Stomach (tissue), 9 donors: Measurements from ENCODE around the gene LOXHD1. TPM values are rescaled to one million over a fixed set of nuclear protein-coding genes. Genes with fewer than 3 reads are reported as not detected.

Experiments used
- DNase-seq, 2 donors: peaks; one replicate each; pipeline versions ENCODE4 v3.0.0 to v3.0.0-alpha.2; 2013 to 2019
- H3K27ac ChIP-seq, 5 donors: fragments of 200-600 bp in 4 of 5; sonication (generic) in 4 of 5; one replicate each; pipeline ENCODE4 v1.5.1; 2013 to 2019; ENCODE audit warnings: mild to moderate bottlenecking in 1 of 5, moderate library complexity in 1 of 5
- H3K27me3 ChIP-seq, 3 donors: fragments of 200-600 bp; sonication (generic); one replicate each; pipeline ENCODE4 v1.5.1; 2017 to 2019; ENCODE audit warnings: mixed run types in 1 of 3
- H3K36me3 ChIP-seq, 4 donors: fragments of 200-600 bp; sonication (generic); 1 replicate in 3 of 4; 2 replicates in 1 of 4; pipeline ENCODE4 v1.5.1; 2016 to 2019
- H3K4me1 ChIP-seq, 4 donors: fragments of 200-600 bp; sonication (generic); one replicate each; pipeline ENCODE4 v1.5.1; 2016 to 2019
- H3K4me3 ChIP-seq, 4 donors: fragments of 200-600 bp; sonication (generic) in 3 of 4; one replicate each; pipeline ENCODE4 v1.5.1; 2016 to 2019; ENCODE audit warnings: mild to moderate bottlenecking in 1 of 4
- H3K9me3 ChIP-seq, 4 donors: fragments of 200-600 bp; sonication (generic); one replicate each; pipeline ENCODE4 v1.5.1; 2016 to 2019
- CTCF ChIP-seq, 7 experiments: fragments of 450-650 bp in 4 of 7; fragments of 200-600 bp in 3 of 7; sonication (generic) in 3 of 7; IDR thresholded peaks; one replicate each; pipeline ENCODE4 v1.5.1; 2016 to 2019; ENCODE audit warnings: antibody characterized with exemption in 7 of 7, control low read depth in 2 of 7, mild to moderate bottlenecking in 1 of 7
- EP300 ChIP-seq: sonication (generic); formaldehyde crosslinking; IDR thresholded peaks from one replicate; pipeline ENCODE4 v1.6.1; 2017; ENCODE audit warnings: antibody characterized with exemption
- POLR2A ChIP-seq, 4 donors: fragments of 450-650 bp; IDR thresholded peaks; one replicate each; pipeline ENCODE4 v1.6.1; 2016; ENCODE audit warnings: antibody characterized with exemption in 4 of 4, control low read depth in 2 of 4, mild to moderate bottlenecking in 1 of 4, moderate library complexity in 1 of 4
- POLR2AphosphoS5 ChIP-seq, 3 donors: sonication (generic); formaldehyde crosslinking; IDR thresholded peaks; one replicate each; pipeline ENCODE4 v1.6.1; 2016; ENCODE audit warnings: antibody characterized with exemption in 3 of 3
- WGBS, 5 donors: extraction: QIAGEN DNeasy Blood & Tissue Kit in 3 of 5; methylation state at CpG; one replicate each; pipeline versions ENCODE4 v1.1.5 to v1.1.7; 2013 to 2018; 5-methylcytosine and 5-hydroxymethylcytosine counted together
- intact Hi-C: fragments of 100-400 bp; cut with DNase I; formaldehyde crosslinking; loops from one replicate; pipeline ENCODE4 v1.15.1; 2023; ENCODE audit warnings: low total_unique reads
- polyA plus RNA-seq, 3 donors: library from polyadenylated mRNA; stranded (reverse); fragments of 200-250 nt; gene quantifications; one replicate each; pipeline ENCODE4 v1.2.3, GENCODE V29; 2013
- total RNA-seq, 5 donors: library from RNA; depleted of rRNA; stranded (reverse); fragments of >200 nt; gene quantifications; one replicate each; pipeline versions ENCODE4 v1.1.0 to v1.2.3, GENCODE V29; 2014 to 2016
- donor health status: healthy with polysubstance abuse.
- donor health status: Bipolar disorder and iron deficiency.
- donor health status: healthy.

Gene LOXHD1
- total and polyA plus RNA-seq, 8 donors: 0.03 to 1.3 (median 0.29) TPM; not detected in 4

DNA sequence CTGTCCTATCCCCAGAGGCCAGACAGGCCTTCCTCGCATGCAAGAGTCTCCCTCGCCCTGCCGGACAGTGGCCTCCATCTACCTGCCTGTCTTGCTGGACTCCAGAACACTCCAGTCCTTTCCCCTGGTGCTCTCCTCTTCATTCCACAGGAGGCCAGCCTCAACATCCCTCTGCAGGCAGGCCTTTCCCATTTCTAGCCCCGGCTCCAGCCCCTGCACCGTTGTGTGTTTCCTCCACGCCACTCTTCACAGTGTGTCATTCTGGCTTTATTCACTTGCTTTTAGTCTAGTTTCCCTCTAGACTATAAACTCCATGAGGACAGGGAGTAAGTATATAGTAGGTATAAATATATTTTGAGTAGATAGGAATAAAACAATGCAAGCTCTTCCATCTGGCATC, 81.2 kb downstream of the LOXHD1 start:
- intact Hi-C loops: no loop called here

DNA sequence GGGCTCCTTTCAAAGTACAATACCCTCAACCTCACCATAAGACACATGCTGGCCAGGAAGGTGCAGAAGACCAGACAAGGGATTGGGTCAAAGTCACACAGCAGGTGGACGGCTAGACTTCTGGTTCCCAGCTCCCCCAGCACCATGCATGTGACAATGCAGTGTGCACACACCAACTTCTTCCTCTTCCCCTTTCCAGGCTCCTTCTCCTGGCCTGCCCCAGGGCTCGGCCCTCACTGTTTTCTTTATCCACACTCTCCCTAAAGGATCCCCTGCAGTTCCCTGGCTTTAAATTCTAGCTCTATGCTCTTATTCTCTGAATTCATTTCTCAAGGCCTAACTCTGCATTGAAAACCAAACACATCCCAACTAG, 82.3 kb downstream of the LOXHD1 start:
- Histone ChIP-seq H3K4me1 (no peaks in the 10 kb centered on the region), H3K9me3 (peaks cover 0 to 6% (median 0%) of the 10 kb centered on the region in 4 donors), H3K27ac (no peak overlapping the region), H3K27me3 (no peaks in the 10 kb centered on the region), H3K36me3 (no peaks in the 10 kb centered on the region), H3K4me3 (no peak overlapping the region)
- TF ChIP-seq EP300 (no peak), POLR2AphosphoS5 (IDR thresholded peaks at IDR 0.05) (no peak), CTCF (IDR thresholded peaks at IDR 0.05) (no peak), POLR2A (IDR thresholded peaks at IDR 0.05) (no peak)
- intact Hi-C loops: no loop called here
- no peak for DNase-seq
- WGBS, 5 donors: 53 to 75% (median 65%) methylated on average over 2 of the region's 2 CpGs

More for the DNA sequence above, 81.2 kb downstream of the LOXHD1 start:
- Histone ChIP-seq H3K27me3 (no peaks in the 10 kb centered on the region), H3K4me3 (no peak overlapping the region), H3K27ac (no peak overlapping the region), H3K9me3 (peaks cover 0 to 17% (median 9%) of the 10 kb centered on the region in 4 donors), H3K36me3 (no peaks in the 10 kb centered on the region), H3K4me1 (no peaks in the 10 kb centered on the region)
- WGBS, 5 donors: 91 to 99% (median 95%) methylated on average over 6 of the region's 6 CpGs
- no peak for TF ChIP-seq POLR2A (IDR thresholded peaks at IDR 0.05)
- TF ChIP-seq EP300: no peak
- TF ChIP-seq CTCF (IDR thresholded peaks at IDR 0.05): no peak
- TF ChIP-seq POLR2AphosphoS5 (IDR thresholded peaks at IDR 0.05): no peak
- no peak for DNase-seq

GRCh38 chr18:46574000-46574742, 82.8 kb downstream of the LOXHD1 start:
- Histone ChIP-seq H3K9me3 (peaks cover 0 to 3% (median 0%) of the 10 kb centered on the region in 4 donors), H3K36me3 (no peaks in the 10 kb centered on the region), H3K4me3 (no peak overlapping the region), H3K4me1 (no peaks in the 10 kb centered on the region), H3K27ac (no peak overlapping the region), H3K27me3 (no peaks in the 10 kb centered on the region)
- no peak for TF ChIP-seq CTCF (IDR thresholded peaks at IDR 0.05)
- TF ChIP-seq EP300: no peak
- TF ChIP-seq POLR2A (IDR thresholded peaks at IDR 0.05): no peak
- no peak for TF ChIP-seq POLR2AphosphoS5 (IDR thresholded peaks at IDR 0.05)
- intact Hi-C loops: no loop called here
- WGBS, 5 donors: 81 to 93% (median 85%) methylated on average over 4 of the region's 4 CpGs
- DNase-seq: no peak

DNA sequence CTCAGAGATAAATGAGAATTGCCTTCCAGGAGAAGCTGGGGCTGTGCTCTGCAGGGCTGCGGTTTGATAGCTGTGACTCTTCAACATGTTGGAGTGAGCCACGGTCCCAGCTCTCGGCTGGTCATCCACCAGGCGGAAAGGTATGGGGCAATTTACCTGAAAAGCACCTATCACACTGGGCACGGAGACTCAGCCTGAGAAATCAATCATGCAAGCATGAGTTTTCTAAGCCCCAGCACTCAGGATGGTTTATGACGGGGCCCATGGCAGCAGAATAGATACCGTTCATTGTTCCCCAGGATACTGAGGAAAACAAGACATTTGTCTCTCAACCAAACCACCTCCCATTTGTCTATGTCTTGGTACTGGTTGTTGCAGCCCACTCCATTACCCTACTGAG, 83.9 kb downstream of the LOXHD1 start:
- TF ChIP-seq CTCF (IDR thresholded peaks at IDR 0.05): no peak
- TF ChIP-seq EP300: no peak
- TF ChIP-seq POLR2AphosphoS5 (IDR thresholded peaks at IDR 0.05): no peak
- Histone ChIP-seq H3K4me1 (no peaks in the 10 kb centered on the region), H3K36me3 (no peaks in the 10 kb centered on the region), H3K9me3 (no peaks in the 10 kb centered on the region), H3K27ac (no peak overlapping the region), H3K27me3 (no peaks in the 10 kb centered on the region), H3K4me3 (no peak overlapping the region)
- DNase-seq: no peak
- WGBS, 5 donors: 79 to 94% (median 90%) methylated on average over 7 of the region's 7 CpGs
- intact Hi-C loops: no loop called here
